Astrocyte of the spinal cord (primary cell): ENCODE data around the gene ARSI.

Source experiments
- DNase-seq: peaks from one replicate; pipeline ENCODE4 v3.0.0; 2011; ENCODE audit warnings: low read depth, low spot score
- H3K4me3 ChIP-seq: 2 replicates; pipeline ENCODE4 v1.5.1; 2011; ENCODE audit warnings: low read depth, mild to moderate bottlenecking, low read length, moderate library complexity
- CTCF ChIP-seq: IDR thresholded peaks from 2 replicates; pipeline ENCODE4 v1.5.1; 2012; ENCODE audit warnings: low read depth, mild to moderate bottlenecking, low read length, inconsistent platforms
- in situ Hi-C: cut with HindIII; loops from 2 replicates; pipeline ENCODE4 v1.10.0; 2017; ENCODE audit warnings: low sequenced_read_pairs

The ARSI gene

GRCh38 chr5:150339841-150340240 lies 37.1 kb upstream of the ARSI start:
- in situ Hi-C loops, result no loop called here
- no peak for DNase-seq
- no peak for TF ChIP-seq CTCF
- no peak overlapping the region for H3K4me3 ChIP-seq

GRCh38 chr5:150339165-150339564 lies 36.5 kb upstream of the ARSI start:
- in situ Hi-C loops, result no loop called here
- no peak for DNase-seq
- TF ChIP-seq CTCF, result no peak
- H3K4me3 ChIP-seq, result no peak overlapping the region

GRCh38 chr5:150338546-150338945 lies 35.8 kb upstream of the ARSI start:
- no peak for TF ChIP-seq CTCF
- H3K4me3 ChIP-seq, result no peak overlapping the region
- DNase-seq, result no peak
- in situ Hi-C loops, result no loop called here

GRCh38 chr5:150335778-150336177 lies 33.1 kb upstream of the ARSI start:
- TF ChIP-seq CTCF, result no peak
- no peak overlapping the region for H3K4me3 ChIP-seq
- in situ Hi-C loops, result no loop called here
- no peak for DNase-seq

- in situ Hi-C loops, result no loop called here
- no peak for DNase-seq
- TF ChIP-seq CTCF, result no peak
- H3K4me3 ChIP-seq, result no peak overlapping the region
These were observed 30.7 kb upstream of the ARSI start for GRCh38 chr5:150333400-150333799.

GRCh38 chr5:150329881-150330876 lies 27.5 kb upstream of the ARSI start:
- in situ Hi-C loops, result no loop called here
- no peak for DNase-seq
- TF ChIP-seq CTCF, result no peak

More at GRCh38 chr5:150329881-150330876, 27.5 kb upstream of the ARSI start:
- no peak overlapping the region for H3K4me3 ChIP-seq
